Activated CD4-positive, alpha-beta T cell treated with anti-CD3 and anti-CD28 coated beads, Interleukin-2, amount 50 U/mL, for 24 hours (primary cell): ENCODE measurements around the gene FKRP.
"Not testable (repeated sequence)": the region's sequence is repeated elsewhere in the genome, so short reads cannot be mapped to it uniquely, and the experiment has no call there.

Source experiments
- DNase-seq, 2 donors: peaks; one replicate each; pipeline ENCODE4 v3.0.0-alpha.2; 2020; ENCODE audit warnings: low read depth in 1 of 2, low spot score in 1 of 2

FKRP gene

GRCh38 chr19:46745521-46746280, at the start of gene FKRP:
Gene FKRP (plus strand): TSS chr19:46746057. CDS start chr19:46755451, 9,394 bp downstream.
- DNase-seq, result no peak

- no peak for DNase-seq
Observed at GRCh38 chr19:46696866-46697203, 49.0 kb upstream of the FKRP start.

- no peak for DNase-seq
Observed at GRCh38 chr19:46697204-46697960, 48.5 kb upstream of the FKRP start.

- no peak for DNase-seq
Observed at GRCh38 chr19:46698395-46699321, 47.2 kb upstream of the FKRP start.

GRCh38 chr19:46700704-46701103, 45.2 kb upstream of the FKRP start:
- DNase-seq, result no peak

- peak; percentile 81 to 91 for DNase-seq
Observed at GRCh38 chr19:46704379-46705076, 41.3 kb upstream of the FKRP start.

- DNase-seq, result no peak
Observed at GRCh38 chr19:46710687-46711086, 35.2 kb upstream of the FKRP start.

GRCh38 chr19:46712768-46713338, 33.0 kb upstream of the FKRP start:
- DNase-seq, result not testable (repeated sequence)

- DNase-seq, result peak; percentile 22 to 49
Observed at GRCh38 chr19:46713781-46714443, 31.9 kb upstream of the FKRP start.

GRCh38 chr19:46714444-46715106, 31.3 kb upstream of the FKRP start:
- DNase-seq, result peak in 1 of 2 donors; percentile 18

GRCh38 chr19:46715620-46715974, 30.3 kb upstream of the FKRP start:
- no peak for DNase-seq

GRCh38 chr19:46715975-46716671, 29.7 kb upstream of the FKRP start:
- DNase-seq, result no peak

- no peak for DNase-seq
Observed at GRCh38 chr19:46716672-46717033, 29.2 kb upstream of the FKRP start.

- peak; percentile 82 to 83 for DNase-seq
Observed at GRCh38 chr19:46717034-46717715, 28.7 kb upstream of the FKRP start, which contains the start of gene PRKD2. Gene PRKD2 (minus strand): TSS chr19:46717114. CDS start chr19:46716370, 744 bp downstream.

GRCh38 chr19:46717716-46718143, 28.1 kb upstream of the FKRP start:
- DNase-seq, result no peak

GRCh38 chr19:46718157-46718933, 27.5 kb upstream of the FKRP start:
- peak; percentile 18 to 42 for DNase-seq

- no peak for DNase-seq
Observed at GRCh38 chr19:46718934-46719622, 26.8 kb upstream of the FKRP start.
